ENCODE data around the gene FAM124A.

Gene FAM124A

GRCh38 chr13:51240178-51240577 lies 18.0 kb downstream of the FAM124A start:
- TF ChIP-seq CTCF (IDR thresholded peaks at IDR 0.05): no peak
- Histone ChIP-seq H3K27ac (no peak overlapping the region), H3K4me3 (no peak overlapping the region)
- DNase-seq (ENCODE audit: low spot score): no peak

GRCh38 chr13:51240958-51241357 lies 18.8 kb downstream of the FAM124A start:
- H3K4me3 ChIP-seq: no peak overlapping the region
- DNase-seq (ENCODE audit: low spot score): no peak
- H3K27ac ChIP-seq: no peak overlapping the region
- no peak for TF ChIP-seq CTCF (IDR thresholded peaks at IDR 0.05)

- H3K27ac ChIP-seq: no peak overlapping the region
- H3K4me3 ChIP-seq: no peak overlapping the region
- no peak for TF ChIP-seq CTCF (IDR thresholded peaks at IDR 0.05)
- DNase-seq (ENCODE audit: low spot score): no peak
These were observed 19.5 kb downstream of the FAM124A start for GRCh38 chr13:51241720-51242119.

- DNase-seq (ENCODE audit: low spot score): no peak
- Histone ChIP-seq H3K27ac (no peak overlapping the region), H3K4me3 (no peak overlapping the region)
- no peak for TF ChIP-seq CTCF (IDR thresholded peaks at IDR 0.05)
These were observed 21.0 kb downstream of the FAM124A start for GRCh38 chr13:51243227-51243626.

- Histone ChIP-seq H3K27ac (no peak overlapping the region), H3K4me3 (no peak overlapping the region)
- DNase-seq (ENCODE audit: low spot score): no peak
- no peak for TF ChIP-seq CTCF (IDR thresholded peaks at IDR 0.05)
These were observed 21.6 kb downstream of the FAM124A start for GRCh38 chr13:51243832-51244231.

- no peak for DNase-seq (ENCODE audit: low spot score)
- TF ChIP-seq CTCF (IDR thresholded peaks at IDR 0.05): no peak
- Histone ChIP-seq H3K27ac (no peak overlapping the region), H3K4me3 (no peak overlapping the region)
These were observed 22.6 kb downstream of the FAM124A start for GRCh38 chr13:51244637-51245405.

GRCh38 chr13:51245583-51245982 lies 23.4 kb downstream of the FAM124A start:
- no peak for TF ChIP-seq CTCF (IDR thresholded peaks at IDR 0.05)
- H3K27ac ChIP-seq: no peak overlapping the region

More at GRCh38 chr13:51245583-51245982, 23.4 kb downstream of the FAM124A start:
- no peak for DNase-seq (ENCODE audit: low spot score)
- H3K4me3 ChIP-seq: no peak overlapping the region

Measured in coronary artery (tissue), 2 donors.